Heart left ventricle (tissue), 13 donors: ENCODE data around the gene SMARCD3.

Experiments used
- POLR2A ChIP-seq, 2 donors: fragments of 450-650 bp; IDR thresholded peaks; one replicate each; pipeline ENCODE4 v1.6.1; 2017; ENCODE audit warnings: antibody characterized with exemption in 2 of 2, mild to moderate bottlenecking in 2 of 2, moderate library complexity in 2 of 2
- TF ChIP-seq, protein P1 (sequence below), 12 donors: fragments of 200-600 bp; sonication (generic) in 4 of 12; IDR thresholded peaks; one replicate each; pipeline versions ENCODE4 v1.5.0 to v1.8.0; 2018 to 2022; ENCODE audit warnings: antibody characterized with exemption in 12 of 12, mild to moderate bottlenecking in 5 of 12
- donor health status: ischemic (EF 13 %, LVEDD 7.1; RV severe dilation, severe dysfunction).
- donor health status: DM: no; HTN: yes; CAD: no.
- donor health status: DM: no; HTN: no; CAD: no.
- donor health status: ischemic (EF 25% LVEDD 6.9; RV normal size, moderate dysfunction).
- donor health status: ischemic (EF 25% LVEDD 5.7; RV mildly dilated, moderate dysfunction).
- donor health status: ischemic (EF 35%, LVEDD 5.7; RV mildly dilated, moderate dysfunction).
- donor health status: nonischemic (EF 11% LVEDD 7.7; RV severe dilation, severe dysfunction).
- donor health status: DM: yes; HTN: yes; CAD: no.
- donor health status: PGD.
- donor health status: ischemic (EF 29% LVEDD 5.4; RV normal size, mild dysfunction).
- donor health status: nonischemic (EF 23%, LVEDD 6.1; RV moderate dilation, normal function).

DNA sequence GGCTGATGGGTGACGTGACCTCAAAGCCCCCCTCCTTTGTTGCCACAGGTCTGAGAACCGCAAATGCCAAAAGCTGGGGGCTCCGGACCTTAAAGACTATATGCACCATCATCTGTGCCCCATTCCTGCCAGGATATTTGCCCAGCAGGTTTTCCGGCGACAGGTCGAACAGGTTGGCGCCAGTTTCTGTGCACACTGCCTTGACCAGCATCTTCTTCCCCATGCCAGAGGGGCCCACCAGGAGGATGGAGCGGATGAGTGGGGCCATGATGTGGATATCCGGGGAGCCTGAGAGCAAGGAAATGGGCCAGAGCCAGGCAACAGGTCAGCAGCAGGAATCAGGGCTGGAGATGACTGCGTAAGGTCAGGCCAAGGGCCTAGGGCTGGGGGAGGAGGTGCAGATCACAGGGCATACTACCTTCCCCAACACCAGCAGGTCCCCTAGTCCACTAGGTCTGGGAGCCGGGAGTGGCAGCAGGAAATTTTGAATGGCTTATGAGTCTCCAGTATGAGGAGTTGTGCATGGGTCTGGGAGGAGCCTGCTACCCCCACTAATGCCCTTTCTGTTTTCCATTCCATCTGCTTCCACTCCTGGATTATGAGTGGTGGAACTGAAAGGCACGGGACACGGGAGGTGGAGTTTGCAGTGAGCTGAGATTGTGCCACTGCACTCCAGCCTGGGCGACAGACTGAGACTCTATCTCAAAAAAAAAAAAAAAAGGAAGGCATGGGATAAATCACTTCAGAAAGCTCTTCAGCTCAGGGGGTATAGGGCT lies 55.1 kb downstream of the SMARCD3 start:
- TF ChIP-seq, protein P1, sequence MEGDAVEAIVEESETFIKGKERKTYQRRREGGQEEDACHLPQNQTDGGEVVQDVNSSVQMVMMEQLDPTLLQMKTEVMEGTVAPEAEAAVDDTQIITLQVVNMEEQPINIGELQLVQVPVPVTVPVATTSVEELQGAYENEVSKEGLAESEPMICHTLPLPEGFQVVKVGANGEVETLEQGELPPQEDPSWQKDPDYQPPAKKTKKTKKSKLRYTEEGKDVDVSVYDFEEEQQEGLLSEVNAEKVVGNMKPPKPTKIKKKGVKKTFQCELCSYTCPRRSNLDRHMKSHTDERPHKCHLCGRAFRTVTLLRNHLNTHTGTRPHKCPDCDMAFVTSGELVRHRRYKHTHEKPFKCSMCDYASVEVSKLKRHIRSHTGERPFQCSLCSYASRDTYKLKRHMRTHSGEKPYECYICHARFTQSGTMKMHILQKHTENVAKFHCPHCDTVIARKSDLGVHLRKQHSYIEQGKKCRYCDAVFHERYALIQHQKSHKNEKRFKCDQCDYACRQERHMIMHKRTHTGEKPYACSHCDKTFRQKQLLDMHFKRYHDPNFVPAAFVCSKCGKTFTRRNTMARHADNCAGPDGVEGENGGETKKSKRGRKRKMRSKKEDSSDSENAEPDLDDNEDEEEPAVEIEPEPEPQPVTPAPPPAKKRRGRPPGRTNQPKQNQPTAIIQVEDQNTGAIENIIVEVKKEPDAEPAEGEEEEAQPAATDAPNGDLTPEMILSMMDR (IDR thresholded peaks at IDR 0.05), result no peak
- TF ChIP-seq POLR2A (IDR thresholded peaks at IDR 0.05), result no peak
